ENCODE results near the gene WDR37. TPM values are rescaled to one million over a fixed set of nuclear protein-coding genes. Genes with fewer than 3 reads are reported as not detected.

The WDR37 gene
- polyA plus RNA-seq, 2 of the 4 experiments (the other 2 are of a cell fraction): 5.9 to 7.1 TPM

DNA sequence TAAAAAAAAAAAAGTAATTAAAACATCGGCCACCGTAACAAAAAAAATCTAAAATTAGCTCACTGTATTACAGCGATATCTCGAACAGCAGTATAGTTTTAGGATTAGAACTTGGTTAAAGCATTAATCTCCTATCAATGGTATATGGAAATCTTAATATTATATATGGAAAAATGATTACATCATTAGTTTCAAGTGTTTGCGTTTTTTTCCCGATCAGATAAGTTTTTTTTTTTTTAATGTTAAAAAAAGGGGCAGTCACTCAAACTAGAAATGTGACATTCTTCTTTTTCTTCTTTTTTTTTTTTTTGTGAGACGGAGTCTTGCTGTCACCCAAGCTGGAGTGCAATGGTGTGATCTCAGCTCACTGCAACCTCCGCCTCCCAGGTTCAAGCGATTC, 14.7 kb upstream of the WDR37 start:
- no peak overlapping the region for H3K4me3 ChIP-seq
- POLR2A ChIA-PET: interaction anchor here (0.7 to 0.8 kb wide), 2 partner anchors 8 to 112 kb away, joined by 3 to 5 read pairs; partner anchors contain the start of gene IDI1
- WGBS (ENCODE audit: missing lambda C conversion rate): 92% methylated on average over 9 of the region's 9 CpGs
- DNase-seq (ENCODE audit: low read depth in 1 of 2, low spot score in 1 of 2): no peak
- no peak for FAIRE-seq
- CTCF ChIA-PET: no interaction called here
- H3K4me1 ChIP-seq: no peaks in the 10 kb centered on the region
- ATAC-seq: no peak
- TF ChIP-seq ESRRA (IDR thresholded peaks at IDR 0.05; ENCODE audit: borderline replicate concordance, low read length) (no peak), EP300 (IDR thresholded peaks at IDR 0.05) (no peak), HOXB13 (CRISPR knock-in tag; IDR thresholded peaks at IDR 0.05; ENCODE audit: low read depth) (no peak), JUN (IDR thresholded peaks at IDR 0.05) (no peak), JUNB (IDR thresholded peaks at IDR 0.05) (no peak), CBX2 (IDR thresholded peaks at IDR 0.05; ENCODE audit: borderline replicate concordance, low read depth) (no peak), SREBF2 (IDR thresholded peaks at IDR 0.05) (no peak), TFCP2L1 (CRISPR knock-in tag; IDR thresholded peaks at IDR 0.05) (no peak), RAD21 (conservative IDR thresholded peaks at IDR 0.05 in 1 of 2, IDR thresholded peaks at IDR 0.05 in 1 of 2) (no peak)
- TF ChIP-seq, protein P1, sequence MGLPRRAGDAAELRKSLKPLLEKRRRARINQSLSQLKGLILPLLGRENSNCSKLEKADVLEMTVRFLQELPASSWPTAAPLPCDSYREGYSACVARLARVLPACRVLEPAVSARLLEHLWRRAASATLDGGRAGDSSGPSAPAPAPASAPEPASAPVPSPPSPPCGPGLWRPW (IDR thresholded peaks at IDR 0.05): no peak
- TF ChIP-seq, protein P2, sequence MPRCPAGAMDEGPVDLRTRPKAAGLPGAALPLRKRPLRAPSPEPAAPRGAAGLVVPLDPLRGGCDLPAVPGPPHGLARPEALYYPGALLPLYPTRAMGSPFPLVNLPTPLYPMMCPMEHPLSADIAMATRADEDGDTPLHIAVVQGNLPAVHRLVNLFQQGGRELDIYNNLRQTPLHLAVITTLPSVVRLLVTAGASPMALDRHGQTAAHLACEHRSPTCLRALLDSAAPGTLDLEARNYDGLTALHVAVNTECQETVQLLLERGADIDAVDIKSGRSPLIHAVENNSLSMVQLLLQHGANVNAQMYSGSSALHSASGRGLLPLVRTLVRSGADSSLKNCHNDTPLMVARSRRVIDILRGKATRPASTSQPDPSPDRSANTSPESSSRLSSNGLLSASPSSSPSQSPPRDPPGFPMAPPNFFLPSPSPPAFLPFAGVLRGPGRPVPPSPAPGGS (IDR thresholded peaks at IDR 0.05): no peak
- TF ChIP-seq, protein P3, sequence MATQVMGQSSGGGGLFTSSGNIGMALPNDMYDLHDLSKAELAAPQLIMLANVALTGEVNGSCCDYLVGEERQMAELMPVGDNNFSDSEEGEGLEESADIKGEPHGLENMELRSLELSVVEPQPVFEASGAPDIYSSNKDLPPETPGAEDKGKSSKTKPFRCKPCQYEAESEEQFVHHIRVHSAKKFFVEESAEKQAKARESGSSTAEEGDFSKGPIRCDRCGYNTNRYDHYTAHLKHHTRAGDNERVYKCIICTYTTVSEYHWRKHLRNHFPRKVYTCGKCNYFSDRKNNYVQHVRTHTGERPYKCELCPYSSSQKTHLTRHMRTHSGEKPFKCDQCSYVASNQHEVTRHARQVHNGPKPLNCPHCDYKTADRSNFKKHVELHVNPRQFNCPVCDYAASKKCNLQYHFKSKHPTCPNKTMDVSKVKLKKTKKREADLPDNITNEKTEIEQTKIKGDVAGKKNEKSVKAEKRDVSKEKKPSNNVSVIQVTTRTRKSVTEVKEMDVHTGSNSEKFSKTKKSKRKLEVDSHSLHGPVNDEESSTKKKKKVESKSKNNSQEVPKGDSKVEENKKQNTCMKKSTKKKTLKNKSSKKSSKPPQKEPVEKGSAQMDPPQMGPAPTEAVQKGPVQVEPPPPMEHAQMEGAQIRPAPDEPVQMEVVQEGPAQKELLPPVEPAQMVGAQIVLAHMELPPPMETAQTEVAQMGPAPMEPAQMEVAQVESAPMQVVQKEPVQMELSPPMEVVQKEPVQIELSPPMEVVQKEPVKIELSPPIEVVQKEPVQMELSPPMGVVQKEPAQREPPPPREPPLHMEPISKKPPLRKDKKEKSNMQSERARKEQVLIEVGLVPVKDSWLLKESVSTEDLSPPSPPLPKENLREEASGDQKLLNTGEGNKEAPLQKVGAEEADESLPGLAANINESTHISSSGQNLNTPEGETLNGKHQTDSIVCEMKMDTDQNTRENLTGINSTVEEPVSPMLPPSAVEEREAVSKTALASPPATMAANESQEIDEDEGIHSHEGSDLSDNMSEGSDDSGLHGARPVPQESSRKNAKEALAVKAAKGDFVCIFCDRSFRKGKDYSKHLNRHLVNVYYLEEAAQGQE (IDR thresholded peaks at IDR 0.05): no peak
- TF ChIP-seq, protein P4, sequence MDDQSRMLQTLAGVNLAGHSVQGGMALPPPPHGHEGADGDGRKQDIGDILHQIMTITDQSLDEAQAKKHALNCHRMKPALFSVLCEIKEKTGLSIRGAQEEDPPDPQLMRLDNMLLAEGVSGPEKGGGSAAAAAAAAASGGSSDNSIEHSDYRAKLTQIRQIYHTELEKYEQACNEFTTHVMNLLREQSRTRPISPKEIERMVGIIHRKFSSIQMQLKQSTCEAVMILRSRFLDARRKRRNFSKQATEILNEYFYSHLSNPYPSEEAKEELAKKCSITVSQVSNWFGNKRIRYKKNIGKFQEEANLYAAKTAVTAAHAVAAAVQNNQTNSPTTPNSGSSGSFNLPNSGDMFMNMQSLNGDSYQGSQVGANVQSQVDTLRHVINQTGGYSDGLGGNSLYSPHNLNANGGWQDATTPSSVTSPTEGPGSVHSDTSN (IDR thresholded peaks at IDR 0.05): no peak
- H3K4me2 ChIP-seq: no peak overlapping the region
- no peak overlapping the region for H3K27ac ChIP-seq
- H3K9me3 ChIP-seq: no peaks in the 10 kb centered on the region

DNA sequence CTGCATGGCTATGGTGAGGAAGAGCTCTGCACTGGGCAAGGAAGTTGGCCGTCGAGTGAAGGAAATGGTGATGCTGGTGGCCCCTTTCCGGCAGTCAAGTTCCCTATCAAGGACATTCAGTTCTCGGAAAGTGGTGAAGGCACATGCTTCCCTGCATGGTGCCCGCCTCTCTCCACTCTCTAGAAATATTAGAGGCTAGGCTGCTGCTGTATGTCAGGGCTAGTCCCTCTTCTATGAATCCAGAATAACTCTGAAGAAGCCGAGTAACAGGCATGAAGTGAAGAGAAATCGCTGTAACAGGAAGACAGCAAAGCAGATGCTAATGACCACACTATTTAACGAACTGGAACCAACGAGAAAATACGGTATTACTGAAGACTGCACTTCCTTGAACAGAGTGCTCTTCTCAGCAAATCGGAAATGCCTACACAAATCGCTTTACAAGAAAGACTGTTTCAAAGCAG, 12.6 kb upstream of the WDR37 start:
- ChIA-PET CTCF (no interaction called here), POLR2A (no interaction called here)
- FAIRE-seq: no peak
- no peak for DNase-seq (ENCODE audit: low read depth in 1 of 2, low spot score in 1 of 2)
- H3K4me2 ChIP-seq: no peak overlapping the region
- H3K27ac ChIP-seq: no peak overlapping the region
- TF ChIP-seq, protein P5, sequence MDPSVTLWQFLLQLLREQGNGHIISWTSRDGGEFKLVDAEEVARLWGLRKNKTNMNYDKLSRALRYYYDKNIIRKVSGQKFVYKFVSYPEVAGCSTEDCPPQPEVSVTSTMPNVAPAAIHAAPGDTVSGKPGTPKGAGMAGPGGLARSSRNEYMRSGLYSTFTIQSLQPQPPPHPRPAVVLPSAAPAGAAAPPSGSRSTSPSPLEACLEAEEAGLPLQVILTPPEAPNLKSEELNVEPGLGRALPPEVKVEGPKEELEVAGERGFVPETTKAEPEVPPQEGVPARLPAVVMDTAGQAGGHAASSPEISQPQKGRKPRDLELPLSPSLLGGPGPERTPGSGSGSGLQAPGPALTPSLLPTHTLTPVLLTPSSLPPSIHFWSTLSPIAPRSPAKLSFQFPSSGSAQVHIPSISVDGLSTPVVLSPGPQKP (IDR thresholded peaks at IDR 0.05; ENCODE audit: low read depth, low read length): no peak
- TF ChIP-seq CEBPB (IDR thresholded peaks at IDR 0.05) (no peak), KDM1A (IDR thresholded peaks at IDR 0.05; ENCODE audit: low read depth) (no peak)
- no peak for ATAC-seq
- no peak overlapping the region for H3K4me3 ChIP-seq
- no peaks in the 10 kb centered on the region for H3K9me3 ChIP-seq
- H3K4me1 ChIP-seq: peaks cover 5% of the 10 kb centered on the region; the same call in 1 of the 3 replicates
- WGBS (ENCODE audit: missing lambda C conversion rate): 91% methylated on average over 12 of the region's 12 CpGs
